B cell (primary cell): ENCODE results near the gene UNC79. TPM values are rescaled to one million over a fixed set of nuclear protein-coding genes. Genes with fewer than 3 reads are reported as not detected.

Experiments
- ATAC-seq: fragments of 200-7000 bp; cut with Tn5 transposase; one replicate; pipeline ENCODE4 v1.10.0; 2021; ENCODE audit warnings: low read depth, mild to moderate bottlenecking, moderate number of reproducible peaks, moderate library complexity
- CTCF ChIA-PET: fragments of 350-600 bp; sonication (Branson Sonifier 250); formaldehyde crosslinking; loops from one replicate; lab custom pipeline; 2021; ENCODE audit warnings: antibody characterized with exemption, inconsistent platforms; lab: Charles Lee
- POLR2A ChIA-PET: fragments of 350-600 bp; sonication (Branson Sonifier 250); formaldehyde crosslinking; loops from one replicate; lab custom pipeline; 2021; ENCODE audit warnings: antibody characterized with exemption; lab: Charles Lee
- DNase-seq: peaks from one replicate; pipeline ENCODE4 v3.0.0; 2013
- H2AFZ ChIP-seq: 2 replicates; pipeline ENCODE4 v1.6.1; 2012; ENCODE audit warnings: mild to moderate bottlenecking, low read depth, low read length; ENCODE audit not compliant: insufficient read depth, poor library complexity, severe bottlenecking
- H3K27ac ChIP-seq, 2 donors: 1 replicate in 1 of 2; 2 replicates in 1 of 2; pipeline ENCODE4 v1.5.1; 2012 to 2013; ENCODE audit warnings: low read length in 2 of 2, mild to moderate bottlenecking in 2 of 2, moderate library complexity in 1 of 2
- H3K27me3 ChIP-seq, 4 experiments: fragments of 200-600 bp in 1 of 4; sonication (generic) in 1 of 4; replicated peaks in 1 of 4; 1 replicate in 2 of 4; 2 replicates in 2 of 4; pipeline versions ENCODE4 v1.6.1 to v1.7.0; 2013 to 2016; ENCODE audit warnings: low read length in 3 of 4, mild to moderate bottlenecking in 2 of 4, mixed read lengths in 1 of 4, moderate library complexity in 1 of 4; ENCODE audit not compliant: insufficient read depth in 4 of 4, control insufficient read depth in 3 of 4; ENCODE audit errors: control extremely low read depth in 1 of 4
- H3K36me3 ChIP-seq, 2 experiments: replicated peaks in 1 of 2; 1 replicate in 1 of 2; 2 replicates in 1 of 2; pipeline versions ENCODE4 v1.6.1 to v1.7.1; 2013; ENCODE audit warnings: low read length in 1 of 2; ENCODE audit not compliant: insufficient read depth in 2 of 2, control insufficient read depth in 1 of 2; ENCODE audit errors: control extremely low read depth in 1 of 2, extremely low read depth in 1 of 2
- H3K4me1 ChIP-seq, 2 donors: fragments of 200-600 bp in 1 of 2; sonication (generic) in 1 of 2; 1 replicate in 1 of 2; 2 replicates in 1 of 2; pipeline versions ENCODE4 v1.5.1 to v1.6.1; 2013 to 2017; ENCODE audit warnings: low read length in 2 of 2; ENCODE audit not compliant: control insufficient read depth in 2 of 2, insufficient read depth in 2 of 2
- H3K4me2 ChIP-seq: replicated peaks from 2 replicates; pipeline ENCODE3; 2012; ENCODE audit warnings: mild to moderate bottlenecking, low read depth, low read length; ENCODE audit not compliant: poor library complexity, severe bottlenecking
- H3K4me3 ChIP-seq, 5 experiments: fragments of 200-600 bp in 1 of 5; sonication (generic) in 1 of 5; 1 replicate in 3 of 5; 2 replicates in 2 of 5; pipeline versions ENCODE4 v1.5.1 to v1.7.0; 2011 to 2016; ENCODE audit warnings: low read length in 4 of 5, mild to moderate bottlenecking in 4 of 5, low read depth in 2 of 5, control low read depth in 1 of 5, moderate library complexity in 1 of 5; ENCODE audit not compliant: insufficient read depth in 1 of 5; ENCODE audit errors: control extremely low read depth in 1 of 5, extremely low read depth in 1 of 5
- H3K79me2 ChIP-seq: fragments of 200-600 bp; sonication (generic); one replicate; pipeline ENCODE4 v1.6.0; 2016; ENCODE audit warnings: low read length; ENCODE audit not compliant: control insufficient read depth, insufficient read depth
- H3K9ac ChIP-seq: fragments of 200-600 bp; sonication (generic); 2 replicates; pipeline ENCODE4 v1.6.1; 2017; ENCODE audit warnings: mild to moderate bottlenecking, low read length, moderate library complexity
- H3K9me3 ChIP-seq, 3 donors: one replicate each; pipeline versions ENCODE4 v1.6.1 to v1.7.1; 2013; ENCODE audit warnings: low read length in 2 of 3; ENCODE audit not compliant: control insufficient read depth in 2 of 3, insufficient read depth in 1 of 3; ENCODE audit errors: control extremely low read depth in 1 of 3
- H4K20me1 ChIP-seq: 2 replicates; pipeline ENCODE4 v1.6.0; 2012; ENCODE audit warnings: mild to moderate bottlenecking, low read length; ENCODE audit not compliant: insufficient read depth, control insufficient read depth, poor library complexity, severe bottlenecking
- H3K27ac Mint-ChIP-seq: one replicate; pipeline ENCODE4 v1.8.0; 2021; ENCODE audit warnings: mixed read lengths
- H3K27me3 Mint-ChIP-seq: one replicate; pipeline ENCODE4 v1.8.0; 2021; ENCODE audit warnings: mixed read lengths
- H3K4me1 Mint-ChIP-seq: one replicate; pipeline ENCODE4 v1.8.0; 2021; ENCODE audit warnings: mixed read lengths
- H3K4me3 Mint-ChIP-seq: one replicate; pipeline ENCODE4 v1.8.0; 2021; ENCODE audit warnings: mixed read lengths
- H3K9me3 Mint-ChIP-seq: one replicate; pipeline ENCODE4 v1.8.0; 2022; ENCODE audit warnings: mixed read lengths; ENCODE audit not compliant: insufficient read depth
- CTCF ChIP-seq: fragments of 200-600 bp; IDR thresholded peaks from one replicate; pipeline ENCODE4 v1.8.0; 2022; ENCODE audit warnings: antibody characterized with exemption, mild to moderate bottlenecking
- EZH2 ChIP-seq: IDR thresholded peaks from 2 replicates; pipeline ENCODE4 v1.6.1; 2012; ENCODE audit warnings: borderline replicate concordance, low read depth, mild to moderate bottlenecking, moderate library complexity, low read length; ENCODE audit not compliant: insufficient read depth, poor library complexity, severe bottlenecking
- WGBS: methylation state at CpG from one replicate; pipeline ENCODE4 v1.1.5; 2013; ENCODE audit warnings: missing lambda C conversion rate; ENCODE audit not compliant: insufficient coverage; 5-methylcytosine and 5-hydroxymethylcytosine counted together
- intact Hi-C: fragments of 100-400 bp; cut with micrococcal nuclease; formaldehyde crosslinking; loops from one replicate; pipeline ENCODE4 v1.10.0; 2022
- polyA plus RNA-seq: library from polyadenylated mRNA; depleted of rRNA; stranded (reverse); fragments of >200 nt; gene quantifications from 2 replicates; pipeline ENCODE4 v1.2.3, GENCODE V29; 2012
- total RNA-seq, 2 donors: library from RNA; stranded (reverse); fragments of 120-200 nt in 1 of 2; gene quantifications; 1 replicate in 1 of 2; 2 replicates in 1 of 2; pipeline versions ENCODE4 v1.2.3 to v1.2.4, GENCODE V29; 2013 to 2022

The UNC79 gene
- total and polyA plus RNA-seq, 2 donors (not counting 1 experiment from before 2014, with no cell fraction given) = 0.04 to 0.15 TPM

GRCh38 chr14:93543766-93544165, 113.0 kb downstream of the UNC79 start:
- no peak overlapping the region for H3K4me3 Mint-ChIP-seq
- H3K27me3 Mint-ChIP-seq = peaks cover 4% of the 10 kb centered on the region
- H3K27me3 ChIP-seq = peaks cover 0 to 2% (median 0%) of the 10 kb centered on the region in 4 experiments
- TF ChIP-seq CTCF (peak; percentile 46), EZH2 (no peak)
- no peak overlapping the region for H3K27ac ChIP-seq
- DNase-seq = peak; percentile 15
- no peaks in the 10 kb centered on the region for H3K79me2 ChIP-seq
- H3K4me1 Mint-ChIP-seq = peaks cover 8% of the 10 kb centered on the region
- H3K9ac ChIP-seq = no peak overlapping the region
- no peaks in the 10 kb centered on the region for H3K9me3 Mint-ChIP-seq
- POLR2A ChIA-PET = no interaction called here
- no peaks in the 10 kb centered on the region for H3K36me3 ChIP-seq
- CTCF ChIA-PET = interaction anchor here (0.9 to 3.2 kb wide), 6 partner anchors 9 to 430 kb away, joined by 3 to 10 read pairs (median 4); partner anchors contain the start of genes GON7 and UBR7
- H3K4me3 ChIP-seq = no peak overlapping the region
- peaks cover 0 to 3% of the 10 kb centered on the region in 2 donors for H3K4me1 ChIP-seq
- intact Hi-C loops = loop anchor here (2.0 to 5.0 kb wide), 2 partner anchors 309 to 431 kb away; no protein-coding TSS in a partner anchor
- no peak overlapping the region for H2AFZ ChIP-seq
- H4K20me1 ChIP-seq = no peaks in the 10 kb centered on the region
- no peak overlapping the region for H3K4me2 ChIP-seq
- ATAC-seq = no peak
- no peak overlapping the region for H3K27ac Mint-ChIP-seq
- H3K9me3 ChIP-seq = no peaks in the 10 kb centered on the region

DNA sequence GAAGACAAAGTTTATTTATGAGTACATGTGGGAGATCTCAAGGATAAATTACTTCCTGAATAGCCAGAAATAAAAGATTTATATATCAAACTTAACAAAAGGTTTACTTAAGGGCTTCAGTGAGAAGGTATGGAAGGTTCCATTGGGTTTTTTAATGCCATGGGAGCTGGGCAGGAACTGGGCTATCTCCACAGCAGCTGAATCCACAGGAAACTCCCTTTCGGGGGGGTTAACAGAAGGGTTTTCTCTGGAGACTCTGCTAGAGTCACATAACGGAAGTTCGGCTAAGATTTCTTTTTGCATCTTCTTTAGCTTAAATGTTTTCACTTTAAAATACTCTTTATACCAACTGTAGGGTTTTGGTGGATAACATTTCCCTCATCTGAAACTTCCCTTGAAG, 113.5 kb downstream of the UNC79 start:
- Histone ChIP-seq H3K4me1 (peaks cover 0 to 3% of the 10 kb centered on the region in 2 donors), H3K27me3 (peaks cover 0 to 2% (median 0%) of the 10 kb centered on the region in 4 experiments), H3K4me3 (no peak overlapping the region), H3K9me3 (no peaks in the 10 kb centered on the region), H3K27ac (no peak overlapping the region), H3K4me2 (no peak overlapping the region), H2AFZ (peak overlapping the region; percentile 27), H4K20me1 (no peaks in the 10 kb centered on the region), H3K9ac (no peak overlapping the region), H3K79me2 (no peaks in the 10 kb centered on the region), H3K36me3 (no peaks in the 10 kb centered on the region)
- DNase-seq (no peak), ATAC-seq (no peak)
- Mint-ChIP-seq H3K4me1 (peaks cover 8% of the 10 kb centered on the region), H3K9me3 (no peaks in the 10 kb centered on the region), H3K27me3 (peaks cover 4% of the 10 kb centered on the region), H3K27ac (no peak overlapping the region), H3K4me3 (no peak overlapping the region)
- POLR2A ChIA-PET = no interaction called here
- CTCF ChIA-PET = interaction anchor here (0.9 to 3.2 kb wide), 4 partner anchors 10 to 337 kb away, joined by 3 to 9 read pairs (median 4); partner anchors contain the start of genes GON7 and UBR7
- intact Hi-C loops = loop anchor here (5.0 kb wide), 1 partner anchor 432 kb away; no protein-coding TSS in a partner anchor
- WGBS = no CpG with 5 or more reads among the region's 3 CpGs
- no peak for TF ChIP-seq CTCF
- TF ChIP-seq EZH2 = no peak
